WTC11 (cell line): ENCODE results near the gene MIPEP. TPM values are rescaled to one million over a fixed set of nuclear protein-coding genes. Genes with fewer than 3 reads are reported as not detected.

Experiments
- ATAC-seq: fragments of 200-7000 bp; cut with Tn5 transposase; 2 replicates; pipeline ENCODE4 v1.10.0; 2021; ENCODE audit warnings: mild to moderate bottlenecking, moderate library complexity
- CTCF ChIA-PET: fragments of 300-600 bp; sonication (Branson Sonifier 250); formaldehyde crosslinking; loops from one replicate; lab custom pipeline; 2021; ENCODE audit warnings: antibody characterized with exemption; lab: Charles Lee
- POLR2A ChIA-PET: fragments of 350-600 bp; sonication (Branson Sonifier 250); formaldehyde crosslinking; loops from one replicate; lab custom pipeline; 2021; ENCODE audit warnings: antibody characterized with exemption; lab: Charles Lee
- DNase-seq: peaks from one replicate; pipeline ENCODE4 v3.0.0; 2021; ENCODE audit warnings: low spot score
- H3K27ac Mint-ChIP-seq: 2 replicates; pipeline ENCODE4 v1.8.0; 2021; ENCODE audit warnings: mixed read lengths
- H3K27me3 Mint-ChIP-seq: 2 replicates; pipeline ENCODE4 v1.8.0; 2021; ENCODE audit warnings: low read depth, mild to moderate bottlenecking, moderate library complexity, mixed read lengths
- H3K36me3 Mint-ChIP-seq: 2 replicates; pipeline ENCODE4 v1.8.0; 2021; ENCODE audit warnings: mixed read lengths
- H3K4me1 Mint-ChIP-seq: 2 replicates; pipeline ENCODE4 v1.8.0; 2022; ENCODE audit warnings: mixed read lengths
- H3K4me3 Mint-ChIP-seq: 2 replicates; pipeline ENCODE4 v1.8.0; 2021; ENCODE audit warnings: mild to moderate bottlenecking, moderate library complexity, mixed read lengths
- H3K9me3 Mint-ChIP-seq: 2 replicates; pipeline ENCODE4 v1.8.0; 2021; ENCODE audit warnings: mixed read lengths
- AFF4 ChIP-seq: sonication (generic); formaldehyde crosslinking; IDR thresholded peaks from 2 replicates; pipeline ENCODE4 v1.8.1; 2023; ENCODE audit warnings: mild to moderate bottlenecking, missing genetic modification reagents, borderline replicate concordance
- CBFB ChIP-seq: sonication (generic); formaldehyde crosslinking; IDR thresholded peaks from 2 replicates; pipeline ENCODE4 v1.8.1; 2022; ENCODE audit warnings: mild to moderate bottlenecking, low read depth, missing genetic modification reagents
- CTCF ChIP-seq: fragments of 200-600 bp; IDR thresholded peaks from 2 replicates; pipeline ENCODE4 v1.8.0; 2022; ENCODE audit warnings: antibody characterized with exemption
- ELF4 ChIP-seq: sonication (generic); formaldehyde crosslinking; IDR thresholded peaks from 2 replicates; pipeline ENCODE4 v1.8.1; 2022; ENCODE audit warnings: low read depth, mild to moderate bottlenecking, moderate library complexity, missing genetic modification reagents
- ETV6 ChIP-seq: sonication (generic); formaldehyde crosslinking; IDR thresholded peaks from 2 replicates; pipeline ENCODE4 v1.8.1; 2022; ENCODE audit warnings: mild to moderate bottlenecking, missing genetic modification reagents
- FOXK1 ChIP-seq: sonication (generic); formaldehyde crosslinking; IDR thresholded peaks from 2 replicates; pipeline ENCODE4 v1.8.0; 2022; ENCODE audit warnings: mild to moderate bottlenecking, moderate library complexity, missing genetic modification reagents
- GRHL2 ChIP-seq: fragments of 250-450 bp; sonication (Bioruptor Pico); IDR thresholded peaks from 2 replicates; pipeline ENCODE4 v1.8.0; 2022; ENCODE audit warnings: mild to moderate bottlenecking, moderate library complexity; ENCODE audit not compliant: insufficient replicate concordance, severe bottlenecking
- GTF2I ChIP-seq: fragments of 250-450 bp; sonication (Bioruptor Pico); conservative IDR thresholded peaks from 2 replicates; pipeline ENCODE4 v1.4.0; 2021; ENCODE audit warnings: mild to moderate bottlenecking
- HMGA2 ChIP-seq: fragments of 250-450 bp; sonication (Bioruptor Pico); IDR thresholded peaks from 2 replicates; pipeline ENCODE4 v1.4.0; 2021; ENCODE audit warnings: mild to moderate bottlenecking, moderate library complexity
- KAT7 ChIP-seq: sonication (generic); formaldehyde crosslinking; IDR thresholded peaks from 2 replicates; pipeline ENCODE4 v1.8.1; 2023; ENCODE audit warnings: missing genetic modification reagents, mild to moderate bottlenecking, borderline replicate concordance
- MXD4 ChIP-seq: fragments of 250-450 bp; sonication (Bioruptor Pico); IDR thresholded peaks from 2 replicates; pipeline ENCODE4 v1.8.0; 2021; ENCODE audit warnings: mild to moderate bottlenecking, moderate library complexity, borderline replicate concordance
- SMAD4 ChIP-seq: sonication (generic); formaldehyde crosslinking; IDR thresholded peaks from 2 replicates; pipeline ENCODE4 v1.8.0; 2022; ENCODE audit warnings: mild to moderate bottlenecking, missing genetic modification reagents
- TP53 ChIP-seq: sonication (generic); formaldehyde crosslinking; IDR thresholded peaks from 2 replicates; pipeline ENCODE4 v1.8.1; 2023; ENCODE audit warnings: mild to moderate bottlenecking, missing genetic modification reagents
- ZBTB21 ChIP-seq: sonication (generic); formaldehyde crosslinking; IDR thresholded peaks from 2 replicates; pipeline ENCODE4 v1.8.1; 2023; ENCODE audit warnings: mild to moderate bottlenecking, missing genetic modification reagents, borderline replicate concordance
- ZNF232 ChIP-seq: sonication (generic); formaldehyde crosslinking; IDR thresholded peaks from 2 replicates; pipeline ENCODE4 v1.8.0; 2022; ENCODE audit warnings: mild to moderate bottlenecking, missing genetic modification reagents
- total RNA-seq: library from RNA; stranded (reverse); gene quantifications from 3 replicates; pipeline ENCODE4 v1.2.3, GENCODE V29; 2021
- TF ChIP-seq, protein P1 (sequence below): sonication (generic); formaldehyde crosslinking; IDR thresholded peaks from 2 replicates; pipeline ENCODE4 v1.8.1; 2022; ENCODE audit warnings: mild to moderate bottlenecking, moderate library complexity, missing genetic modification reagents
- TF ChIP-seq, protein P2 (sequence below): sonication (generic); formaldehyde crosslinking; IDR thresholded peaks from 2 replicates; pipeline ENCODE4 v1.8.1; 2023; ENCODE audit warnings: mild to moderate bottlenecking, moderate library complexity, missing genetic modification reagents
- TF ChIP-seq, protein P3 (sequence below): sonication (generic); formaldehyde crosslinking; IDR thresholded peaks from 2 replicates; pipeline ENCODE4 v1.8.1; 2022; ENCODE audit warnings: mild to moderate bottlenecking, missing genetic modification reagents, moderate library complexity, borderline replicate concordance
- TF ChIP-seq, protein P4 (sequence below): sonication (generic); formaldehyde crosslinking; IDR thresholded peaks from 2 replicates; pipeline ENCODE4 v1.8.0; 2023; ENCODE audit warnings: missing genetic modification reagents
- TF ChIP-seq, protein P5 (sequence below): sonication (generic); formaldehyde crosslinking; IDR thresholded peaks from 2 replicates; pipeline ENCODE4 v1.8.0; 2022; ENCODE audit warnings: mild to moderate bottlenecking, missing genetic modification reagents

MIPEP gene
- total RNA-seq, 1 experiment from 2014 or later = 30.5 TPM

DNA sequence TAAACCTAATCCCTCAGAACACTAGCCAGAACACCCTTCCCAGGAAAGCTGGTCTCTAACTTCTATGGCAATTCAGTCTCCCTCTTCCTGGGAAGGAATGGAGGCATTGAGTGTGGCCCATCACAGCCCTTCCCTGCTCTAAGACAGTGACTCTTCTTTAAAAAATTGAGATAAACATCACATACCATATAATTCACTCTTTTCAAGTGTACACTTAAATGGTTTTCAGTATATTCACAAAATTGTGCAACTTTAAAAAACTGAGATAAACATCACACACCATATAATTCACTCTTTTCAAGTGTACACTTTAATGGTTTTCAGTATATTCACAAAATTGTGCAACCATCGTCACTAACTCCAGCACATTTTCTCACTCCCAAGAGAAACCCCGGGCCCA, 116.5 kb downstream of the MIPEP start:
- ATAC-seq (no peak), DNase-seq (no peak)
- Mint-ChIP-seq H3K27ac (no peak overlapping the region), H3K4me3 (no peak overlapping the region), H3K27me3 (no peaks in the 10 kb centered on the region), H3K36me3 (no peaks in the 10 kb centered on the region), H3K4me1 (peaks cover 10% of the 10 kb centered on the region), H3K9me3 (no peaks in the 10 kb centered on the region)
- TF ChIP-seq, protein P1, sequence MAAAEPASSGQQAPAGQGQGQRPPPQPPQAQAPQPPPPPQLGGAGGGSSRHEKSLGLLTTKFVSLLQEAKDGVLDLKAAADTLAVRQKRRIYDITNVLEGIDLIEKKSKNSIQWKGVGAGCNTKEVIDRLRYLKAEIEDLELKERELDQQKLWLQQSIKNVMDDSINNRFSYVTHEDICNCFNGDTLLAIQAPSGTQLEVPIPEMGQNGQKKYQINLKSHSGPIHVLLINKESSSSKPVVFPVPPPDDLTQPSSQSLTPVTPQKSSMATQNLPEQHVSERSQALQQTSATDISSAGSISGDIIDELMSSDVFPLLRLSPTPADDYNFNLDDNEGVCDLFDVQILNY = no peak
- TF ChIP-seq CBFB (CRISPR knock-in tag) (no peak), HMGA2 (CRISPR knock-in tag) (no peak), ZBTB21 (no peak), CTCF (no peak)
- TF ChIP-seq, protein P2, sequence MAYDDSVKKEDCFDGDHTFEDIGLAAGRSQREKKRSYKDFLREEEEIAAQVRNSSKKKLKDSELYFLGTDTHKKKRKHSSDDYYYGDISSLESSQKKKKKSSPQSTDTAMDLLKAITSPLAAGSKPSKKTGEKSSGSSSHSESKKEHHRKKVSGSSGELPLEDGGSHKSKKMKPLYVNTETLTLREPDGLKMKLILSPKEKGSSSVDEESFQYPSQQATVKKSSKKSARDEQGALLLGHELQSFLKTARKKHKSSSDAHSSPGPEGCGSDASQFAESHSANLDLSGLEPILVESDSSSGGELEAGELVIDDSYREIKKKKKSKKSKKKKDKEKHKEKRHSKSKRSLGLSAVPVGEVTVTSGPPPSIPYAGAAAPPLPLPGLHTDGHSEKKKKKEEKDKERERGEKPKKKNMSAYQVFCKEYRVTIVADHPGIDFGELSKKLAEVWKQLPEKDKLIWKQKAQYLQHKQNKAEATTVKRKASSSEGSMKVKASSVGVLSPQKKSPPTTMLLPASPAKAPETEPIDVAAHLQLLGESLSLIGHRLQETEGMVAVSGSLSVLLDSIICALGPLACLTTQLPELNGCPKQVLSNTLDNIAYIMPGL (CRISPR knock-in tag) = no peak
- TF ChIP-seq, protein P3, sequence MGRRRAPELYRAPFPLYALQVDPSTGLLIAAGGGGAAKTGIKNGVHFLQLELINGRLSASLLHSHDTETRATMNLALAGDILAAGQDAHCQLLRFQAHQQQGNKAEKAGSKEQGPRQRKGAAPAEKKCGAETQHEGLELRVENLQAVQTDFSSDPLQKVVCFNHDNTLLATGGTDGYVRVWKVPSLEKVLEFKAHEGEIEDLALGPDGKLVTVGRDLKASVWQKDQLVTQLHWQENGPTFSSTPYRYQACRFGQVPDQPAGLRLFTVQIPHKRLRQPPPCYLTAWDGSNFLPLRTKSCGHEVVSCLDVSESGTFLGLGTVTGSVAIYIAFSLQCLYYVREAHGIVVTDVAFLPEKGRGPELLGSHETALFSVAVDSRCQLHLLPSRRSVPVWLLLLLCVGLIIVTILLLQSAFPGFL (CRISPR knock-in tag) = no peak
- ChIA-PET POLR2A (no interaction called here), CTCF (interaction anchor here (1.1 kb wide), 1 partner anchor 31 kb away, joined by 3 read pairs; no protein-coding TSS in a partner anchor)

GRCh38 chr13:23771956-23772355, 117.2 kb downstream of the MIPEP start:
- H3K4me1 Mint-ChIP-seq = peaks cover 10% of the 10 kb centered on the region
- TF ChIP-seq SMAD4 (CRISPR knock-in tag) (no peak), ZNF232 (no peak), ELF4 (CRISPR knock-in tag) (no peak), GTF2I (CRISPR knock-in tag) (no peak), MXD4 (CRISPR knock-in tag) (no peak), CTCF (no peak), KAT7 (CRISPR knock-in tag) (no peak), ZBTB21 (no peak), FOXK1 (CRISPR knock-in tag) (no peak), ETV6 (CRISPR knock-in tag) (no peak), AFF4 (CRISPR knock-in tag) (no peak), GRHL2 (CRISPR knock-in tag) (no peak), TP53 (CRISPR knock-in tag) (no peak)
- TF ChIP-seq, protein P4, sequence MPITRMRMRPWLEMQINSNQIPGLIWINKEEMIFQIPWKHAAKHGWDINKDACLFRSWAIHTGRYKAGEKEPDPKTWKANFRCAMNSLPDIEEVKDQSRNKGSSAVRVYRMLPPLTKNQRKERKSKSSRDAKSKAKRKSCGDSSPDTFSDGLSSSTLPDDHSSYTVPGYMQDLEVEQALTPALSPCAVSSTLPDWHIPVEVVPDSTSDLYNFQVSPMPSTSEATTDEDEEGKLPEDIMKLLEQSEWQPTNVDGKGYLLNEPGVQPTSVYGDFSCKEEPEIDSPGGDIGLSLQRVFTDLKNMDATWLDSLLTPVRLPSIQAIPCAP (CRISPR knock-in tag) = no peak
- TF ChIP-seq, protein P5, sequence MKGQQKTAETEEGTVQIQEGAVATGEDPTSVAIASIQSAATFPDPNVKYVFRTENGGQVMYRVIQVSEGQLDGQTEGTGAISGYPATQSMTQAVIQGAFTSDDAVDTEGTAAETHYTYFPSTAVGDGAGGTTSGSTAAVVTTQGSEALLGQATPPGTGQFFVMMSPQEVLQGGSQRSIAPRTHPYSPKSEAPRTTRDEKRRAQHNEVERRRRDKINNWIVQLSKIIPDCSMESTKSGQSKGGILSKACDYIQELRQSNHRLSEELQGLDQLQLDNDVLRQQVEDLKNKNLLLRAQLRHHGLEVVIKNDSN (CRISPR knock-in tag) = no peak
- TF ChIP-seq, all 79 proteins: peak for 0
- ATAC-seq (no peak), DNase-seq (no peak)
- CTCF ChIA-PET = interaction anchor here (0.6 to 1.1 kb wide), 2 partner anchors 30 to 299 kb away, joined by 3 read pairs; no protein-coding TSS in a partner anchor
- no peak overlapping the region for H3K27ac Mint-ChIP-seq
- POLR2A ChIA-PET = no interaction called here
- H3K36me3 Mint-ChIP-seq = no peaks in the 10 kb centered on the region
- H3K9me3 Mint-ChIP-seq = no peaks in the 10 kb centered on the region
- H3K27me3 Mint-ChIP-seq = no peaks in the 10 kb centered on the region
- no peak overlapping the region for H3K4me3 Mint-ChIP-seq
